H1 (cell line): ENCODE data around the gene PDZRN4. TPM values are rescaled to one million over a fixed set of nuclear protein-coding genes. Genes with fewer than 3 reads are reported as not detected.

Experiments used
- CTCF ChIA-PET: fragments of 300-600 bp; sonication (Branson Sonifier 250); formaldehyde crosslinking; loops from one replicate; lab custom pipeline; 2021; ENCODE audit not compliant: partially characterized antibody; lab: Charles Lee
- POLR2A ChIA-PET: fragments of 300-600 bp; sonication (Branson Sonifier 250); formaldehyde crosslinking; loops from one replicate; lab custom pipeline; 2021; ENCODE audit warnings: inconsistent platforms; ENCODE audit not compliant: partially characterized antibody; lab: Charles Lee
- DNase-seq, 2 experiments: peaks; one replicate each; pipeline versions ENCODE4 v3.0.0 to v3.0.0-alpha.2; 2010 to 2022; ENCODE audit warnings: low spot score in 2 of 2, low read depth in 1 of 2, mixed read lengths in 1 of 2
- FAIRE-seq: peaks from 2 replicates; lab custom pipeline; 2011; peaks lifted over from hg19 to GRCh38; lab: Jason Lieb, UNC
- H2AFZ ChIP-seq: 2 replicates; pipeline ENCODE4 v1.8.1; 2012; ENCODE audit warnings: low read length, inconsistent platforms
- H2AK5ac ChIP-seq: 2 replicates; pipeline ENCODE4 v1.6.1; 2013; ENCODE audit warnings: low read depth, low read length
- H2BK120ac ChIP-seq: replicated peaks from 2 replicates; pipeline ENCODE3; 2013; ENCODE audit warnings: low read depth, low read length, inconsistent platforms
- H2BK12ac ChIP-seq: 2 replicates; pipeline ENCODE4 v1.6.1; 2013; ENCODE audit warnings: low read depth, low read length
- H2BK15ac ChIP-seq: 2 replicates; pipeline ENCODE4 v1.6.1; 2013; ENCODE audit warnings: low read length
- H2BK20ac ChIP-seq: 2 replicates; pipeline ENCODE4 v1.6.1; 2013; ENCODE audit warnings: low read length
- H2BK5ac ChIP-seq: 2 replicates; pipeline ENCODE4 v1.6.1; 2013; ENCODE audit warnings: low read depth, low read length
- H3K14ac ChIP-seq: 2 replicates; pipeline ENCODE4 v1.6.1; 2013; ENCODE audit warnings: inconsistent platforms; ENCODE audit not compliant: insufficient read length
- H3K18ac ChIP-seq: 2 replicates; pipeline ENCODE4 v1.6.1; 2013; ENCODE audit warnings: low read length; ENCODE audit errors: extremely low read depth
- H3K23ac ChIP-seq: 2 replicates; pipeline ENCODE4 v1.6.1; 2013; ENCODE audit warnings: inconsistent platforms; ENCODE audit not compliant: insufficient read length
- H3K23me2 ChIP-seq: 2 replicates; pipeline ENCODE4 v1.6.1; 2013; ENCODE audit warnings: low read depth, low read length
- H3K27ac ChIP-seq: 2 replicates; pipeline ENCODE4 v1.6.1; 2011; ENCODE audit warnings: low read depth, low read length, inconsistent platforms
- H3K27me3 ChIP-seq, 4 experiments: replicated peaks in 1 of 4; 1 replicate in 1 of 4; 2 replicates in 3 of 4; pipeline versions ENCODE4 v1.6.1 to v1.8.1; 2011 to 2013; ENCODE audit warnings: low read length in 3 of 4, mild to moderate bottlenecking in 3 of 4, inconsistent platforms in 2 of 4, mixed read lengths in 2 of 4, moderate library complexity in 1 of 4; ENCODE audit not compliant: control insufficient read depth in 3 of 4, insufficient read depth in 3 of 4; ENCODE audit errors: extremely low read depth in 1 of 4
- H3K36me3 ChIP-seq, 4 experiments: 2 replicates each; pipeline versions ENCODE4 v1.6.1 to v1.8.1; 2011 to 2013; ENCODE audit warnings: mild to moderate bottlenecking in 4 of 4, low read length in 3 of 4, moderate library complexity in 2 of 4, control low read depth in 1 of 4, inconsistent platforms in 1 of 4; ENCODE audit not compliant: insufficient read depth in 4 of 4, control insufficient read depth in 2 of 4
- H3K4ac ChIP-seq: replicated peaks from 2 replicates; pipeline ENCODE3; 2013; ENCODE audit warnings: low read length, low read depth, mixed read lengths, inconsistent platforms; ENCODE audit not compliant: insufficient read length
- H3K4me1 ChIP-seq, 4 experiments: replicated peaks in 1 of 4; 1 replicate in 1 of 4; 2 replicates in 3 of 4; pipeline versions ENCODE4 v1.6.1 to v1.8.1; 2011 to 2013; ENCODE audit warnings: low read length in 3 of 4, inconsistent platforms in 2 of 4, mixed read lengths in 1 of 4; ENCODE audit not compliant: insufficient read depth in 4 of 4, control insufficient read depth in 3 of 4
- H3K4me2 ChIP-seq, 2 experiments: 2 replicates each; pipeline versions ENCODE4 v1.6.1 to v1.8.1; 2011 to 2013; ENCODE audit warnings: low read depth in 2 of 2, low read length in 2 of 2, control low read depth in 1 of 2, inconsistent platforms in 1 of 2, mild to moderate bottlenecking in 1 of 2; ENCODE audit not compliant: insufficient read depth in 1 of 2
- H3K4me3 ChIP-seq, 4 experiments: fragments of 200-600, 300-600 bp in 1 of 4; sonication (generic), shearing (Covaris generic), sonication (Bioruptor Twin) in 1 of 4; 2 replicates each; pipeline versions ENCODE4 v1.5.1 to v1.8.1; 2011 to 2016; ENCODE audit warnings: low read length in 4 of 4, low read depth in 3 of 4, control low read depth in 2 of 4, inconsistent platforms in 2 of 4, mild to moderate bottlenecking in 2 of 4, mixed read lengths in 1 of 4, moderate library complexity in 1 of 4; ENCODE audit not compliant: insufficient read depth in 2 of 4; ENCODE audit errors: extremely low read depth in 1 of 4
- H3K56ac ChIP-seq: replicated peaks from 2 replicates; pipeline ENCODE3; 2013; ENCODE audit warnings: low read depth, mild to moderate bottlenecking, mixed read lengths, low read length, inconsistent platforms; ENCODE audit not compliant: insufficient read length
- H3K79me1 ChIP-seq: 2 replicates; pipeline ENCODE4 v1.6.1; 2013; ENCODE audit warnings: low read depth, low read length, control low read depth
- H3K79me2 ChIP-seq, 2 experiments: 2 replicates each; pipeline versions ENCODE4 v1.6.1 to v1.8.1; 2012 to 2013; ENCODE audit warnings: low read length in 2 of 2, mild to moderate bottlenecking in 2 of 2, inconsistent platforms in 1 of 2; ENCODE audit not compliant: insufficient read depth in 2 of 2, control insufficient read depth in 1 of 2
- H3K9ac ChIP-seq, 4 experiments: replicated peaks in 1 of 4; 1 replicate in 1 of 4; 2 replicates in 3 of 4; pipeline versions ENCODE4 v1.6.1 to v1.8.1; 2011 to 2013; ENCODE audit warnings: low read depth in 3 of 4, low read length in 3 of 4, control low read depth in 2 of 4, mild to moderate bottlenecking in 2 of 4, moderate library complexity in 2 of 4, inconsistent platforms in 1 of 4; ENCODE audit errors: extremely low read depth in 1 of 4
- H3K9me3 ChIP-seq, 2 experiments: 2 replicates each; pipeline versions ENCODE4 v1.6.1 to v1.8.1; 2012 to 2013; ENCODE audit warnings: mild to moderate bottlenecking in 2 of 2, moderate library complexity in 2 of 2, control low read depth in 1 of 2, inconsistent platforms in 1 of 2, low read depth in 1 of 2, low read length in 1 of 2, mixed read lengths in 1 of 2; ENCODE audit not compliant: insufficient read depth in 2 of 2
- H4K20me1 ChIP-seq, 2 experiments: replicated peaks in 1 of 2; 2 replicates each; pipeline versions ENCODE3 to v1.8.1; 2011 to 2013; ENCODE audit warnings: inconsistent platforms in 2 of 2, low read length in 2 of 2, mild to moderate bottlenecking in 1 of 2; ENCODE audit not compliant: insufficient read depth in 2 of 2, control insufficient read depth in 1 of 2
- H4K5ac ChIP-seq: 2 replicates; pipeline ENCODE4 v1.6.1; 2013; ENCODE audit warnings: low read length, low read depth, mixed read lengths, inconsistent platforms; ENCODE audit not compliant: insufficient read length
- H4K8ac ChIP-seq: 2 replicates; pipeline ENCODE4 v1.8.0; 2013; ENCODE audit warnings: mild to moderate bottlenecking, moderate library complexity, low read length, inconsistent platforms; ENCODE audit not compliant: insufficient read depth; ENCODE audit errors: extremely low read depth
- H4K91ac ChIP-seq: replicated peaks from 2 replicates; pipeline ENCODE3; 2013; ENCODE audit warnings: low read length, mixed read lengths, inconsistent platforms; ENCODE audit not compliant: insufficient read length
- BACH1 ChIP-seq: IDR thresholded peaks from 2 replicates; pipeline ENCODE4 v1.6.1; 2012; ENCODE audit warnings: low read length, improper control_type of control experiment
- KDM1A ChIP-seq: fragments of 200-600, 300-600 bp; sonication (generic); IDR thresholded peaks from 2 replicates; pipeline ENCODE4 v1.7.1; 2016; ENCODE audit warnings: mild to moderate bottlenecking, low read length, borderline replicate concordance
- NRF1 ChIP-seq: IDR thresholded peaks from 2 replicates; pipeline ENCODE4 v1.6.1; 2011; ENCODE audit warnings: mild to moderate bottlenecking, low read depth, low read length, improper control_type of control experiment
- POLR2AphosphoS5 ChIP-seq: IDR thresholded peaks from 2 replicates; pipeline ENCODE4 v1.6.1; 2011; ENCODE audit warnings: low read depth, low read length
- SIX5 ChIP-seq: IDR thresholded peaks from 2 replicates; pipeline ENCODE4 v1.6.1; 2011; ENCODE audit warnings: mild to moderate bottlenecking, low read depth, low read length
- SP1 ChIP-seq: IDR thresholded peaks from 2 replicates; pipeline ENCODE4 v1.6.1; 2011; ENCODE audit warnings: low read depth, low read length
- TEAD4 ChIP-seq: IDR thresholded peaks from 2 replicates; pipeline ENCODE4 v1.6.1; 2012; ENCODE audit warnings: low read depth, low read length, inconsistent platforms, mixed read lengths
- WGBS, 2 experiments: shearing (Covaris generic) in 1 of 2; methylation state at CpG; one replicate each; pipeline versions ENCODE4 v1.1.6 to v1.1.7; 2013 to 2015; ENCODE audit warnings: low lambda C conversion rate in 2 of 2, mixed read lengths in 2 of 2, inconsistent platforms in 1 of 2, low coverage in 1 of 2, missing lambda C conversion rate in 1 of 2; ENCODE audit not compliant: insufficient replicate concordance in 2 of 2, insufficient coverage in 1 of 2, insufficient read length in 1 of 2; ENCODE audit errors: extremely low coverage in 1 of 2, missing lambda C conversion rate in 1 of 2; 5-methylcytosine and 5-hydroxymethylcytosine counted together
- polyA plus RNA-seq, 7 experiments: library from polyadenylated mRNA; depleted of rRNA in 3 of 7; stranded (reverse) in 5 of 7; unstranded in 2 of 7; fragments of >200 nt in 5 of 7; fragments of 200-250 nt in 2 of 7; gene quantifications; 1 replicate in 5 of 7; 2 replicates in 1 of 7; 4 replicates in 1 of 7; pipeline versions ENCODE4 v1.2.1 to v1.2.3, GENCODE V29; 2011 to 2013; ENCODE audit warnings: missing spikeins in 2 of 7, mixed read lengths in 2 of 7
- total RNA-seq: library from RNA; stranded (reverse); fragmentation: NEBNext Ultra II Directional; extraction: Animal tissue kit (Norgen Biotek cat#: 25700); gene quantifications from 2 replicates; pipeline ENCODE4 v1.2.1, GENCODE V29; 2021

Gene PDZRN4
- total and polyA plus RNA-seq, 2 of the 8 experiments (the other 6 are each of a cell fraction or from before 2014, with no cell fraction given) = not detected

- no peak overlapping the region for H3K27ac ChIP-seq
- no peak overlapping the region for H3K4me3 ChIP-seq
- FAIRE-seq = no peak
- H3K23me2 ChIP-seq = peaks cover 2% of the 10 kb centered on the region; the same call in 1 of the 2 replicates
- no peaks in the 10 kb centered on the region for H3K4me1 ChIP-seq
- no peak overlapping the region for H2BK120ac ChIP-seq
- H3K56ac ChIP-seq = no peak overlapping the region
- no peak overlapping the region for H3K23ac ChIP-seq
- H3K9ac ChIP-seq = no peak overlapping the region
- H2AFZ ChIP-seq = no peak overlapping the region
- no peaks in the 10 kb centered on the region for H3K9me3 ChIP-seq
- no peak for TF ChIP-seq SP1
- no peak for TF ChIP-seq KDM1A
- no peak for TF ChIP-seq BACH1
- no peak for TF ChIP-seq TEAD4
- TF ChIP-seq NRF1 = no peak
- TF ChIP-seq SIX5 = no peak
- TF ChIP-seq POLR2AphosphoS5 = no peak
- TF ChIP-seq, all 59 proteins: peak for 0
- Histone ChIP-seq H2BK12ac (no peak overlapping the region), H4K5ac (no peak overlapping the region), H2BK15ac (no peak overlapping the region), H2BK5ac (no peak overlapping the region), H3K14ac (no peak overlapping the region), H3K79me2 (no peaks in the 10 kb centered on the region), H3K27me3 (no peaks in the 10 kb centered on the region), H4K20me1 (no peaks in the 10 kb centered on the region), H4K91ac (no peak overlapping the region), H2BK20ac (no peak overlapping the region), H3K36me3 (no peaks in the 10 kb centered on the region), H3K4ac (no peak overlapping the region), H4K8ac (no peak overlapping the region), H2AK5ac (no peak overlapping the region), H3K18ac (no peak overlapping the region), H3K4me2 (no peak overlapping the region), H3K79me1 (no peaks in the 10 kb centered on the region)
- 89% methylated on average over 1 of the region's 1 CpG; no CpG with 5 or more reads in 1 of the 2 experiments for WGBS, 2 experiments
- ChIA-PET CTCF (interaction anchor here (0.6 to 1.2 kb wide), 4 partner anchors 8 to 755 kb away, joined by 3 read pairs; no protein-coding TSS in a partner anchor), POLR2A (interaction anchor here (0.6 kb wide), 1 partner anchor 771 kb away, joined by 3 read pairs; no protein-coding TSS in a partner anchor)
- no peak for DNase-seq
Measured at GRCh38 chr12:41269056-41269455, 80.9 kb downstream of the PDZRN4 start.
